ENCODE measurements around the gene PACC1.
"Not testable (repeated sequence)": the region's sequence is repeated elsewhere in the genome, so short reads cannot be mapped to it uniquely, and the experiment has no call there.

The PACC1 gene

DNA sequence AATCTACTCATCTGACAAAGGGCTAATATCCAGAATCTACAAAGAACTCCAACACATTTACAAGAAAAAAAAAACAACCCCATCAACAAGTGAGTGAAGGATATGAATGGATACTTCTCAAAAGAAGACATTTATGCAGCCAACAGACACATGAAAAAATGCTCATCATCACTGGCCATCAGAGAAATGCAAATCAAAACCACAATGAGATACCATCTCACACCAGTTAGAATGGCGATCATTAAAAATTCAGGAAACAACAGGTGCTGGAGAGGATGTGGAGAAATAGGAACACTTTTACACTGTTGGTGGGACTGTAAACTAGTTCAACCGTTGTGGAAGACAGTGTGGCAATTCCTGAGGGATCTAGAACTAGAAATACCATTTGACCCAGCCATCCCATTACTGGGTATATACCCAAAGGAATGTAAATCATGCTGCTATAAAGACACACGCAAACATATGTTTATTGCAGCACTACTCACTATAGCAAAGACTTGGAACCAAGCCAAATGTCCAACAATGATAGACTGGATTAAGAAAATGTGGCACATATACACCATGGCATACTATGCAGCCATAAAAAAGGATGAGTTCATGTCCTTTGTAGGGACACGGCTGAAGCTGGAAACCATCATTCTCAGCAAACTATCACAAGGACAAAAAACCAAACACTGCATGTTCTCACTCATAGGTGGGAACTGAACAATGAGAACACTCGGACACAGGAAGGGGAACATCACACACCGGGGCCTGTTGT is 18.8 kb downstream of the PACC1 start:
- not testable (repeated sequence) for DNase-seq

DNA sequence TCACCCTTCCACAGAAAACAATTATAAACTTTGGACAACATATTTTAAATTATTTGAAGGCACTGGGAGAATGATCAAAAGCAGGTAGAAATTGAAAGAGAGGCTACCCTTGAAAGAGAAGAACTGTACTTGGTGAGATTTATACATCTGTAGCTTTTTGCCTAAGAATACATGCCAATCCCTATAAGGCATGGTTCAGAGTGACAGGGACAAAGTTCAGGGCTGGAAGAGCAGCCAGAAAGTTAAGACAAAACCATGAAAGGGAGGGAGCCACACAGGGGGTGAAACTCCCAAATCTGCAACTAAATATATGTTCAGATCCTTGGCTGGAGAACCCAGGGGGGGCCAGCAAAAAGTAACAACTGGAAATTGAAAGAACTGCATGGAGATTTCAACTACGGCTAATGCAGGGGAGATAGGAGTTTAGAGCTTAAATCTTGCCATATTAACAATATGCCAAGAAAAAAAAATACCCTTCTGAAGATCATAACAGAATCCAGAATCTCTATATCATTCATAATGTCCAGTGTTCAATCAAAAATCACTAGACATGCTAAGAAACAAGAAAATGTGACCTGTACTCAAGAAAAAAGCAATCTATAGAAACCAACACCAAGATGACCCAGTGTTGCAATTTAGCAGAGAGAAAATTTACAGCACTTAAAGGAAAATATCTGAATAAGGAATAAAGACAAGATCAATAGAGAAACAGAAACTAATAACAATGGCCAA is 25.5 kb downstream of the PACC1 start:
- DNase-seq = no peak

DNA sequence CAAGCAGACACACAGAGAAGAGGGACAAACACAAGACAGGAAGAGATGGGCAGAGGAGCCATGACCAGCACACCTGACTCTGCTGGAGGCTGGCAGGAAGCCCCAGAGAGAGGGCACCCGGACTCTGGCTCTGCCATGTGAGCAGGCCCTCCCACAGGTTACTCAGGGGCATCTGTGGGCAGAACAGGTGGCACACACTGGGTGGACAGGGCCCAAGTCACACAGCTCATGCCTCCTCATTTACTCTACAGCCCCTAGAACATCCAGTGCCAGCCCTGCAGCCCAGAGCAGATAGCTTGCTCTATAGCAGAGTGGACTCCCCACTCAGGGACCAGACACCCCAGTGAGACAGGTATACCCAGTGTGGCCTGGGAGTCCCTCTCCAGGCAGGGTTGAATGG is 28.7 kb downstream of the PACC1 start:
- DNase-seq = no peak

DNA sequence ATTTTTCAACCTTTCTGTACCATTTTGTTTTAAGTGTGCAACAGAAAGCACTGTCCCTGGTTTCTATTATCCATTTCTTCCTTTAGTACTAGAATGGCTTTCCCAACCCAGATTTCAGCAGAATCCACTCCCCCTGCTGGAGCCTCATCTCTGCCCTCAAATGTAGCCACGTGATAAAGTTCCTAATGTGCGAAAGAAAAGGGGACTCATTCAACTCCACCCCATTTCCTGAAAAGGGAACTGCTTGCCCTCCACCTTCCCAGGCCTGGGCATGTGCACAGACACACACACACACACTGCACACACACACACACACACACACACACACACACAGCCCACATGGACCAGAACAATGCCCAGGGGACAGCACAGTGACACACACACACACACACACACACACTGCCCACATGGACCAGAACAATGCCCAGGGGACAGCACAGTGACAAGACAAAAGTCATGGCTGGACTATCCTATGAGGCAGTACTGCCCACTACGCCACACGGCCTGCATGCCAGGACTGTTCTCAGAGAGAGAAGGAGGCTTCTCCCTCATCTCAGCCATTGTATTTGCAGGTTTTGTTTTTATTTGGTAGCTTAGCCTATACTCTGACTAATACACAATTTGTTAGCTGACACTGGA is 33.2 kb downstream of the PACC1 start:
- DNase-seq = no peak

DNA sequence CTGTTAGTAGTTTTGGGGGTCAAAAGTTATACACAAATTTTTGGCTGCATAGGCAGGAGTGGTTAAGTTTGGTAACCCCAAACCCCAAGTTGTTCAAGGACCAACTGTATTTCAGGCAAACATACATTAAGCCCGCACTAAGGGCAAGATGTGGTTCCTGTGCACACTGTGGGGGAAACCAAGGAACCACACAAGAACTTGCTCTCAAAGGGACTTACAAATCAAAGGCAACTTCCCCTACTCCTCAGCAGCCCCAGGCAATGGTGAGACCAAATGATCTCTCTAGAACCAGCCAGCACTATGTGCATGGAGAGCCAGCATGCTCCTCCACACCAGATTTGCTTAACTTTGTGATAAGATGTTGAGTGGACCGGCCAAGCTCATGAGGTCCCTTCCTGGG is 35.3 kb downstream of the PACC1 start:
- no peak for DNase-seq

DNA sequence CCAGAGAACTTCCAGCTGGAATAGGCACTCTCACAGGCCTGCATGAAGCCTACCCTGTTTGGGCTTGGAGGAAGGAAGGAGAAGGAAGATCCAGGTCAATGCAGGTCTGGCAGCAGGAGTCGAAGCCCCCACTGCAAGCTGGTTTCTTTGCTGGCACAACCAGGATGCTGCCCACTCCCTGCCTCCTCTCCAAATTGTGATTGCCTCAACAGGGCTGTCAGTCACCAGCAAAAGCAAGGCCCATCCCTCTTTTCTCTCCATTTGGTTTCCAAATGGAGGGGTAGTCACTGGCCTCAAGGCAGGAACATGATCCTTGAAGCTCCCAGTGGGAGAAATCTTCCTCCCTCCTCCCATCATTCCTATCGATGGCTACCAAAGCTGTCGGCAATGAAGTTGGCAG is 37.0 kb downstream of the PACC1 start:
- no peak for DNase-seq

DNA sequence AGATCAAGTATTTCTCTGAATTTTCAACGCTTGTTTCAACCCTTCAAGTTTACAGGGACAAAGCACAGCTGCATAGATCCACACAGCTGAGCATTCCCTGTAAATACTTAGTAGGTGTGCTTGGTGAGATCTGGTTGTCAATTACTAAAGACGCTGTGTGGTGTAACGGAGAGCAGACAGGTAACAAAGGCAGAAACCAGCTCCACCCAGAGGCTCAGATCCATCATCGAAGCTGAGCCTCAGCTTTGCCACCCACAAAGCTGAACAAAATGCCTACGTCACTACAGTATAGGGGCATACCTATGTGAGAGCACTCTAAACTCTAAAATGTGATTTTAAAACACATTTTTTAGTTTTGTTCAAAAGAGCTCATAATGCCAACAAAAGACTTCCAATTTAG is 38.7 kb downstream of the PACC1 start:
- no peak for DNase-seq

DNA sequence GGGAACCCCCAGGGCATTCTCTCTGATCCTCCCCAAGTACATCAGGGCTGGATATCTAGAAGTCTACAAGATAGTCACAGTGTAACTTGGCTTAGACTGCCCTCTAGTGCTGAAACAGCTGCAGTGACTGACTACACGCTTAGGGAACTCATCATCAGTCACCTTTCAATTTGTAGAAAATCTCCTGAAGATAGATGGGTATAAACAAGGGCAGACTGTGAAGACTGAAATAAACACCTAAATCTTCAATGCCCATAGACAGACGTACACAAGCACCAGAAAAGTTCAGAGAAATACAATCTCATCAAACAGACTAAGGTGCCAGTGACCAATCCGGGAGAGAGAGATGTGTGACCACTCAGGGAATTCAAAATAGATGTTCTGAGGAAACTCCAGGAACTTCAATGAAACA is 46.6 kb downstream of the PACC1 start:
- DNase-seq = peak; percentile 89

DNA sequence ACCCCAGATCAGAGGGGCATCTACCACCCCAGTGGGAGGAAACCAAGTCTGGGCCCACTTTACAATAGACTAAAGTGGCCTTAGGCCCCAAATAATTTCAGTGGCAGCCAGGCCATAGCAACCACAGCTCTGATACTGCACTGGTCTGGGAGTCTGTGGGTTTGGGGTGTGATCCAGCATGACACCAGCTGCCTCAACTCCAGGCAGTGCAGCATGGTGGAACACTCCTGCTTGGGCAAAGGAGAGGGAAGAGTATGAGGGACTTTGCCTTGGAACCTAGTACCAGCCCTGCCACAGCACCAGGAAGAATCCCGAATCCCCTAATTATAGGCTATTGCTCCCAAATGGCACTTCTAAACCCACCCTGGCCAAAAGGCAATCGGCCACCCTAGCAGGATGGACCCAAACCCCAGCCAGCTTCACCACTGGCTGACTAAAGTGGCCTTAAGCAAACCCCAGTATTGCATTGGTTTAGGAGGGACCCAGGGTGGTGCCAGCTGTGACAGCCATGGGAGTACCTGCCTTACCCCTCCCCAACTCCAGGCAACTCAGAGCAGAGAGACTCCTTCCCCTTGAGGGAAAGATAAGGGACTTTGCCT is 47.1 kb downstream of the PACC1 start:
- no peak for DNase-seq

DNA sequence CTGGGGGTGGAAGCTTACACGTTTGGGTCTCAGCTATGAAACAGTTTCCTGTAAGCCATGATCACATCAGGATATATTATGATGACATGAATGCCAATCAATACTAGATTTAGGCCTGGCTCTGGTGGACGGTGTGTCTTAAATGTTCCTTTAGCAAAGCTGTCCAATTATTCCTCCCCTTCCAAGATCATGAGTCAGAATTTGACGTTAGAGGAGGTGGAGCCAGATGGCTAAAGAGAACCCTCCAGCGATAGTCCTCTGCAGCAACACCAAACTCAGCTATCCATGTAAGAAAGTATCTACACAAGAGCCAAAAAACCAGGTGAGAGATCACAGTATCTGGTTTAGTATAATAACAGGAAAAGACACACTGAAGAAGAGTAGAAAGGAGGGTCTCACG is 47.8 kb downstream of the PACC1 start:
- DNase-seq = no peak

DNA sequence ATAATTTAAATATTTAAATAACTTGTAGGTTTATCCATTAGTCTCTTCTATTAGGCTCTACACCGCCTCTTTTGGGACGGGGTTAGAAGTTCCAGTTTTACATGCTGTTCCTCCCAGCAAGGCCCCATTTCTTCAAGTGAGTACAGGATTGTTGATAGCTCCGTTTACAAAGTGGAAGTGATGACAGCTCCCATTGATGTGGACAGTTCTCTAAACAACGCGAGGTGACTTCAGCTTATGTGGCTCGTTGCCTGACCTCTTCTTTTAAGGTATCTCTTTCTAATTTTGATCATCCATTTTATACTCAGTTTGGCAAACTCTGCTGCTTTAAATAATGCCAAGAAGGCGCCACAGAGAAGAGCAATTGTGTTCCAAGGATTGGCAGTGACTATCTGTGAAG is 49.7 kb downstream of the PACC1 start:
- DNase-seq = no peak

DNA sequence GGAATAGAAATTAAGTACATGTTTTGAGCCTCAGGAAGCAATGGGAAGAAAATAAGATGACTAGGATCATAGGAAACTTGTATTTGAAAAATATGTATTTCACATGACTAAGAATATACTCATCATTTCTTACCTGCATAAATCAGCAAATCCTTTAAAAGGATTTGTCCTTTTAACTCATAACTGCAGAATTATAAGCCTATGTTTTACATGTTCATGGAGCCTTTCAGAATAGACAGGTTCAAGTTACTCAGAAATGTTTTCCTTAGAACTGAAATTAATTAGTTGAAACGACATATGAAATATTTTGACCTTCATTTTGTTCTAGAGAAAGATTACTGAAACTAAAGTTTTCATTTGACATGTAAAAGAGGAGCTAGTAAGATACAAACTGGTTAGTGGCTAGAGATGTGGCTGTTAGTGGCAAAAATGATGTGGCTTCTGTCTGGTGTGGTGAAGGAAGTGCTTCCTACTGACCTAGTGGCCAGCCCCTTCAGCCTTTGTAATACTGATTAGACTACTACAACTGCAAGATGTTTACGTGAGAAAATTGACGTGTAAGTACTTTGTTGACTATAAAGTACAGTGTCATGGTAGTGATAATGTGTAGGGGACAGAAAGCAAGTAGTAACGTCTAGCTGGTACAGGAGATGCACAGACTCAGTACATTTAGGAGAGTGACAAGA is 54.7 kb downstream of the PACC1 start:
- DNase-seq = no peak

DNA sequence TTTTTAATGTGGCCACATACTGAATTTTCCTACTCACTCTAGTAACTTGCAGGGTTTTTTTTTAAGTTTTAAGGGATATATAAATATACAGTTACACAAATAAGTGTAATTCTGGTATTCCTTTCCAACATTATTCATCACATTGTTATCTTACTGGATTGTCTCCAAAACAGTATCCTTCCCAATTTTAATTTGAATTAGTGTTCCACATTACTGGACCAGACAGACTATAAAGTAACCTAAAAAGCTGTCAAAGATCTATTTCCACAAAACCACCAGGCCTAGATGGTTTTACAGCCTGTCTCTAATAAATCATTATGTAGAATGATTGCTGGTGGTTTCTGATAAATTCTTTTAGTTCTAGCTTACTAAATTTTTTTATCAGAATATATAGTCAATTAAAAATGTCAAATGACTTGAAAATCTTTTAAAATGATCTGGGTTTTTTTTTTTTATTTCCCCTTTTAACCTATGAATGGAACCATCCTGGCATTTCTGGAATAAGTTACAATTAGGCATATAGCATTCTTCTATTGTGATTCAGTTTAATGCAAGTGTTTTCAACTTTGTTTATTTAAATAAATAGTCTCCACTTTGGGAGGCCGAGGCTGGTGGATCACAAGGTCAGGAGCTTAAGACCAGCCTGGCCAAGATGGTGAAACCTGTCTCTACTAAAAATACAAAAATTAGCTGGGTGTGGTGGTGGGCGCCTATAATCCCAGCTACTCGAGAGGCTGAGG is 59.3 kb downstream of the PACC1 start:
- DNase-seq = no peak

DNA sequence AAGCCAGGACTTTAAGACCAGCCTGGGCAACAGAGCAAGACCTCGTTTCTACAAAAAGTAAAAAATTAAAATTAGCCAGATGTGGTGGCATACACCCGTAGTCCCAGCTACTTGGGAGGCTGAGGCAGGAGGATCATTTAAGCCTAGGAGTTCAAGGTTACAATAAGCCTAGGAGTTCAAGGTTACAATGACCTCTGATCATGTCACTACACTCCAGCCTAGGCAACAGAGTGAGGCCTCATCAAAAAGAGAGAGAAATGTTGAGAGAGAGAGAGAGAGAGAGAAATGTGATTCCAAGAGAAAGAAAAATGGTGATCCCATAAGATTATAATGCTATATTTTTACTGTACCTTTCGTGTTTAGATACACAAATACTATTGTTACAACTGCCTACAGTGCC is 60.2 kb downstream of the PACC1 start:
- no peak for DNase-seq

DNA sequence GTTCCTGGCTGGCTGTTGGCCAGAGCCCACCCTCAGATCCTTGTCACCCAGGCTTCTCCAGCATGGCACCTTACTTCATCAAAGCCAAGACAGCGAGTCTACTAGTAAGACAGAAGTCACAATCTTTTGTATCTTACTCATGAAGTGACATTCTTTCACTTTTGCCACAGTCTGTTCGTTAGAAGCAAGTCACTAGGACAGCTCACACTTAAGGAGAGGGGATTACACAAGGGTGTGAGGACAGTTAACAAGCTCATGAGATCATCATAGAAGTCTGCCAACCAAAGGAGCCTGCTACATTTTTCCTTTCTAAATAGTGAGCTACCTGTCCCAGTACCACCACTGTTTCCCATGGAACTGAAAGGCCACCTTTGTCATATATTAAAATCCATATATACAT is 61.5 kb downstream of the PACC1 start:
- DNase-seq = peak; percentile 43

DNA sequence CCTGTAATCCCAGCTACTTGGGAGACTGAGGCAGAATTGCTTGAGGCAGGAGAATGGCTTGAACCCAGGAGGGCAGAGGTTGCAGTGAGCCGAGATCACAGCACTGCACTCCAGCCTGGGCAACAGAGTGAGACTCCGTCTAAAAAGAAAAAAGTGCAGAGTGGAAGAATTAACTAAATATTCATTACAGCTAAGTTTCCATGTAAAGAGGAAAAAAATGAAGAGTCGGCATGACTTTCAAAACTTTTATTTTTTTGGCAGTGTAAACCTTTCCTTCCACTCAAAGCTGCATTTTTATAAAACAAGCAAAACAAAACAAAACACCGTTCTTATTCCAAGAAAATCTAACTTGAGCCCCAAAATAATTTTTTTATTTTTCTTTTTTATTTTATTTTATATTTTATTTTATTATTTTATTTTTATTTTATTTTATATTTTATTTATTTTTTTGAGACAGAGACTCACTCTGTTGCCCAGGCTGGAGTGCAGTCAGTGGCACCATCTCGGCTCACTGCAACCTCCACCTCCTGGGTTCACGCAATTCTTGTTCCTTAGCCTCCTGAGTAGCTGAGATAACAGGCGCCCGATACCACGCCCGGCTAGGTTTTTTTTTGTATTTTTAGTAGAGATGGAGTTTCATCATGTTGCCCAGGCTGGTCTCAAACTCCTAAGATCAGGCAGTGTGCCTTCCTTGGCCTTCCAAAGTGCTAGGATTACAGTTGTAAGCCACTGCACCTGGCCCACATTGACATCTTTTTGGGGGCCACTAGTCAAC is 62.9 kb downstream of the PACC1 start:
- no peak for DNase-seq

DNA sequence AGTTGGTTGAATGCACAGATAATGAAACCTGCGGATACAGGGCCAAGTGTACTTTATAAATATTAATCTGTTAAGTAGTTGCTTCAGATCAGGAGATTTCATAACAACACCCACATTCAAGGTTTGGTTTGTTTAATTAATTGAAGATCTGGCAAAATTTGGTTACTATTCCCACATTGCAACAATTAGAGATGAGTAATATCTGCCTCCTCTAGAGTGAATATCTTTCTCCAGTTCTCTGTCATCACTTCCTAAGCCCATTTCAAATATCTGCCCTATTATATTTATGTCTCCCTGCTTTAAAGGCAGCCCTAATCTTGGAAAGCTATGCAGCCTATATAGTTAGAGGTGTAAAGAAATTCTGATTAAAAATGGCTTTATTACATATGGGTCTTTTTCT is 68.1 kb downstream of the PACC1 start:
- no peak for DNase-seq

DNA sequence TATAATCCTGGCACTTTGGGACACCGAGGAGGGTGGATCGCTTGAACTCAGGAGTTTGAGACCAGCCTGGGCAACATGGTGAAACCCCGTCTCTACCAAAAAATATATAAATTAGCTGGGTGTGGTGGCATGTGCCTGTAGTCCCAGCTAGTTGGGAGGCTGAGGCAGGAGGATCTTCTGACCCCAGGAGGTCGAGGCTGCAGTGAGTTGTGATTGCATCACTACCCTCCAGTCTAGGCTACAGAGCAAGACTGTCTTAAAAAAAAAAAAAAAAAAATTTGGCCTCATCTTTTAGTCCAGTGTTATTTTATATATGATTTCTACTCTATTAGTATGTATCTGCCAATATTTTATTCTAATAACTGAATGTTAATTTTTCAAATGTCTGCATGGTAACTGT is 69.8 kb downstream of the PACC1 start:
- DNase-seq = no peak

DNA sequence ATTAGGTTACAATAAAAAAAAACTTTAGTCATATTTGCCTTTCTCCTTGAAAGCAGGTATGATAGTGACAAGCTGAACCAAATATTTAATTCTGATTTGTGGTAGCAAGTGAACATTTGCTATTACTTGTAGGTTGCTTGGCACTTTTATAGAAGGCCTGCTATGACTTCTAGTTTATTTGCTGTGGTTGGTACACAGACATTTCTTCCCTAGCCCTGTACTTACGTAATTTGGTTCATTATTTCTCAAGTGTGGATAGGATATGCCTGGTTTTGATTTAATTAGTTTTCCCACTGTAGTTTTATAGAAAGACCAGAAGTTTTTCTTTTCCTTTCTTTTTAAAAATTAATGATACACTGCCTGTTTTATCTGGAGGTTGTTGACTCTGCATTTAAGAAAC is 73.6 kb downstream of the PACC1 start:
- no peak for DNase-seq

DNA sequence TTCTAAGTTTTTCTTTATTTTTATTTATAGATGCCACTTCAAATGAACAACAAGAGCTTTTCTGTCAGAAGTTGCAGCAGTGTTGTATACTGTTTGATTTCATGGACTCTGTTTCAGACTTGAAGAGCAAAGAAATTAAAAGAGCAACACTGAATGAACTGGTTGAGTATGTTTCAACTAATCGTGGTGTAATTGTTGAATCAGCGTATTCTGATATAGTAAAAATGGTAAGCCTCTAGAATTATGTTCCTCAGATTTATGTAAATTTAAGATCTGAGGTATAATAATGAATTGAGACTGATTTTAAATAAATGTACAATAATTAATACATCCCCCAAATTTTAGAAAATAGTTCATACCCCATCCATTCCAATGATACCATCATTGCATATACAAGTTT is 85.6 kb downstream of the PACC1 start:
- DNase-seq = no peak

DNA sequence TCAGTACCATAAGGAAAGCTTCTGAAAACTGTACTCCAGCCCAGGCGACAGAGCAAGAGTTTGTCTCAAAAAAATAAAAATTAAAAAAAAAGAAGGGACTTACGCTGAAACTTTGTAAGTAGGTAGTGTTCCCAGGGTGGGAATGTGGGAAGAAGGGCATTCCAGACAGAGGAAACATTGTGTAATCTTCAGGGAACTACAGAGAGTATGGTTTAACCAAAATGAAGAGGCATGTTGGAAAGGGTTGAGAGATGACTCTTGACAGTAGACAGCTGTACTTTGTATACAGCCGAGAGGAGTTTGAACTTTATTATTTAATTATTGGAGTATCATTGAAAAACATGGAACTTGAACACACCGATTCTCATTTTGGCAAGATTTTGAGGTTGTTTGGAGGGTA is 86.4 kb downstream of the PACC1 start:
- no peak for DNase-seq

DNA sequence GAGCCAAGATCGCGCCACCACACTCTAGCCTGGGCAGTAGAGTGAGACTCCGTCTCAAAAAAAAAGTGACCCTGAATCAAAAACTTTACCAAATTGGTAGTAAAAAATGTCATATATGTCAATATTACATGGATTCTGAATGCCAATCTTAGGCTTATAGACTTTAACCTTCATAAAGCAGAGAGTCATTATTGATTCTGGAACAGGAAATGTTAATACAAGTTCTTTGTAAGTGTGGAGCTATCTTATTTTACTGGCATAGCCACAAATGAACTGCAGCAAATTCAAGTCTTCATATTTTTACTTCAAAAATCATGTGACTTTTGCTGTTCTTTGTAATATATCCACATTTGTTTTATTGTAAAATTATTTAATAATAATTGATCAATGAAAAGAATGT is 88.1 kb downstream of the PACC1 start:
- no peak for DNase-seq
